GM23248 (cell line): ENCODE results near the gene CHAC1.

Source experiments
- EZH2 ChIP-seq: fragments of 200-600 bp; sonication (generic); IDR thresholded peaks from 2 replicates; pipeline ENCODE4 v1.6.1; 2018; ENCODE audit warnings: antibody characterized with exemption, mild to moderate bottlenecking; ENCODE audit not compliant: insufficient read depth, poor library complexity, severe bottlenecking
- EZH2phosphoT487 ChIP-seq: fragments of 200-600 bp; sonication (generic); IDR thresholded peaks from 2 replicates; pipeline ENCODE4 v1.6.1; 2018; ENCODE audit warnings: antibody characterized with exemption, moderate library complexity, mild to moderate bottlenecking, low read depth; ENCODE audit not compliant: insufficient read depth

- TF ChIP-seq EZH2phosphoT487 (no peak), EZH2 (no peak)
Observed at GRCh38 chr15:40948706-40949473, 4.4 kb upstream of the CHAC1 start.
